ENCODE results near the gene STK32B. TPM values are rescaled to one million over a fixed set of nuclear protein-coding genes. Genes with fewer than 3 reads are reported as not detected.
"Not testable (repeated sequence)": the region's sequence is repeated elsewhere in the genome, so short reads cannot be mapped to it uniquely, and the experiment has no call there.

Gene STK32B
- total and polyA plus RNA-seq, 9 of the 15 experiments (the other 6 are each of a cell fraction or from before 2014, with no cell fraction given), result 0.03 to 0.20 (median 0.07) TPM; not detected in 2

DNA sequence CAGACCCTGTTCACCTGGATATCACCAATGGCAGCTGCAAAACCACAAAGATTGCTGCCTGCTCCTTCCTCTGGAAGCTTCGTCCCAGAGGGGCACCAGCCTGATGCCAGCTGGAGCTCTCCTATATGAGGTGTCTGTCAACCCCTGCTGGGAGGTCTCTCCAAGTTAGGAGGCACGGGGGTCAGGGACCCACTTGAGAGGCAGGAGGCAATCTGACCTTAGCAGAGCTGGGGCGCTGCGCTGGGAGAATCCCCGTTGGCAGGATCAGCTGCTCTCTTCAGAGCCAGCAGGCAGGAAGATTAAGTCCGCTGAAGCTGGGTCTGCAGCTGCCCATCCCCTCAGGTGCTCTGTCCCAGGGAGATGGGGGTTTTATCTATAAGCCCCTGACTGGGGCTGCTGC lies 49.6 kb upstream of the STK32B start:
- H2AFZ ChIP-seq (ENCODE audit: low read depth, low read length); H3K9ac ChIP-seq (ENCODE audit: insufficient read depth in 1 of 2, low read depth in 2 of 2, low read length in 2 of 2); H3K4me2 ChIP-seq (ENCODE audit: insufficient read depth, low read length); FAIRE-seq; POLR2A ChIA-PET; intact Hi-C loops (cut with micrococcal nuclease); H3K9me1 ChIP-seq (ENCODE audit: control insufficient read depth, insufficient read depth, low read length); H3K27ac ChIP-seq (ENCODE audit: extremely low read depth, low read depth, low read length); DNase-seq (ENCODE audit: extremely low read depth in 1 of 4, low spot score in 3 of 4); H3K4me3 ChIP-seq; H4K20me1 ChIP-seq (replicated peaks; ENCODE audit: control insufficient read depth, insufficient read depth, low read length); BruUV-seq (replicated peaks); H3K9me3 ChIP-seq (replicated peaks; ENCODE audit: control insufficient read depth, insufficient read depth, low read depth, low read length); H3K36me3 ChIP-seq (ENCODE audit: control insufficient read depth, insufficient read depth, low read length); H3K27me3 ChIP-seq (ENCODE audit: control insufficient read depth in 2 of 2, insufficient read depth in 2 of 2, low read length in 2 of 2); H3K79me2 ChIP-seq (ENCODE audit: control insufficient read depth, insufficient read depth, low read length); ATAC-seq; in situ Hi-C loops (cut with MboI); CTCF ChIA-PET (ENCODE audit: low intra/inter-chr PET ratio): not testable (repeated sequence)
- peaks cover 23 to 26% of the 10 kb centered on the region in 2 experiments for H3K4me1 ChIP-seq (replicated peaks in 1 of 2; ENCODE audit: control insufficient read depth in 2 of 2, insufficient read depth in 2 of 2, low read length in 2 of 2)
- 41% methylated on average over 6 of the region's 6 CpGs for WGBS (ENCODE audit: insufficient coverage, low coverage, missing lambda C conversion rate)
- 0 out of 4 replicates have a peak, but pooled peaks of 1 of the 2 experiments have one; percentile 19 for TF ChIP-seq TRIM24 (IDR thresholded peaks at IDR 0.05)
- TF ChIP-seq CBFA2T2 (conservative IDR thresholded peaks at IDR 0.05), result peak; percentile 44
- peak; percentile 46 for TF ChIP-seq CBFA2T3 (IDR thresholded peaks at IDR 0.05)

DNA sequence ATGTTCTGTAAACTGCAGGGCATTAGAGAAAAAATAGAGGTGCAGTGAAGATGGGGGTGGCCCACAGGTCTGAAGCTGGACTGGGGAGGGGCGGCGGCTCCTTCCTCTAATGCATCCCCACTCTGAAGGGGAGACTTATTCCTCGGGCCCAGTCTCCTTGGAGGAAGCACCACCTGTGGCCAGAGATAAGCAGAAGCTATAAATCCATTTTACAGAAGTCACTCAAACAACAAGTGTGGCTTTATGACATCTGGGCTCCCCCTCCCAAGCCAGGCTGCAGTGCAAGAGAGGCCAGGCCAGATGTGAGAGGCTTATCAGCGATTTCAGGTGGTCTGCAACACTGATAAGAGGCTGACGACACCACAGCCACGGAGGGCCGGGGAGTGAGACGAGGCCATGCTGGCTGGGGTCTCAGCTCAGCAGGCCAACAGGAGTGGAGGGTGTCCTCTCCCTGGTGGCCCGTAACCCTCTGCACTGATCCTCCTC lies 47.9 kb upstream of the STK32B start:
- Histone ChIP-seq H3K4me1 (replicated peaks in 1 of 2; ENCODE audit: control insufficient read depth in 2 of 2, insufficient read depth in 2 of 2, low read length in 2 of 2) (peaks cover 23 to 26% of the 10 kb centered on the region in 2 experiments), H3K9ac (ENCODE audit: insufficient read depth in 1 of 2, low read depth in 2 of 2, low read length in 2 of 2) (peak overlapping the region; percentile 46 to 68; a peak in 2 of 4 replicates), H3K27ac (ENCODE audit: extremely low read depth, low read depth, low read length) (peak overlapping the region; percentile 68; the same call in 2 of the 3 replicates), H3K9me3 (replicated peaks; ENCODE audit: control insufficient read depth, insufficient read depth, low read depth, low read length) (no peaks in the 10 kb centered on the region), H3K27me3 (ENCODE audit: control insufficient read depth in 2 of 2, insufficient read depth in 2 of 2, low read length in 2 of 2) (no peaks in the 10 kb centered on the region), H3K9me1 (ENCODE audit: control insufficient read depth, insufficient read depth, low read length) (no peaks in the 10 kb centered on the region), H3K4me3 (no peak overlapping the region), H3K79me2 (ENCODE audit: control insufficient read depth, insufficient read depth, low read length) (no peaks in the 10 kb centered on the region), H2AFZ (ENCODE audit: low read depth, low read length) (peak overlapping the region; percentile 57), H3K4me2 (ENCODE audit: insufficient read depth, low read length) (peak overlapping the region; percentile 66), H3K36me3 (ENCODE audit: control insufficient read depth, insufficient read depth, low read length) (no peaks in the 10 kb centered on the region), H4K20me1 (replicated peaks; ENCODE audit: control insufficient read depth, insufficient read depth, low read length) (no peaks in the 10 kb centered on the region)
- in situ Hi-C loops (cut with MboI), result no loop called here
- POLR2A ChIA-PET, result interaction anchor here (0.5 to 0.7 kb wide), 3 partner anchors 18 to 34 kb away, joined by 3 to 4 read pairs (median 3); no protein-coding TSS in a partner anchor
- ATAC-seq (peak; percentile 95), FAIRE-seq (peak; percentile 99), DNase-seq (ENCODE audit: extremely low read depth in 1 of 4, low spot score in 3 of 4) (peak; percentile 87 to 94 (median 91))
- BruUV-seq (replicated peaks), result no TSS peak
- intact Hi-C loops (cut with micrococcal nuclease), result loop anchor here (1.0 kb wide), 1 partner anchor 33 kb away; no protein-coding TSS in a partner anchor
- CTCF ChIA-PET (ENCODE audit: low intra/inter-chr PET ratio), result no interaction called here
- WGBS (ENCODE audit: insufficient coverage, low coverage, missing lambda C conversion rate), result 1% methylated on average over 8 of the region's 9 CpGs
- TF ChIP-seq, protein P1, sequence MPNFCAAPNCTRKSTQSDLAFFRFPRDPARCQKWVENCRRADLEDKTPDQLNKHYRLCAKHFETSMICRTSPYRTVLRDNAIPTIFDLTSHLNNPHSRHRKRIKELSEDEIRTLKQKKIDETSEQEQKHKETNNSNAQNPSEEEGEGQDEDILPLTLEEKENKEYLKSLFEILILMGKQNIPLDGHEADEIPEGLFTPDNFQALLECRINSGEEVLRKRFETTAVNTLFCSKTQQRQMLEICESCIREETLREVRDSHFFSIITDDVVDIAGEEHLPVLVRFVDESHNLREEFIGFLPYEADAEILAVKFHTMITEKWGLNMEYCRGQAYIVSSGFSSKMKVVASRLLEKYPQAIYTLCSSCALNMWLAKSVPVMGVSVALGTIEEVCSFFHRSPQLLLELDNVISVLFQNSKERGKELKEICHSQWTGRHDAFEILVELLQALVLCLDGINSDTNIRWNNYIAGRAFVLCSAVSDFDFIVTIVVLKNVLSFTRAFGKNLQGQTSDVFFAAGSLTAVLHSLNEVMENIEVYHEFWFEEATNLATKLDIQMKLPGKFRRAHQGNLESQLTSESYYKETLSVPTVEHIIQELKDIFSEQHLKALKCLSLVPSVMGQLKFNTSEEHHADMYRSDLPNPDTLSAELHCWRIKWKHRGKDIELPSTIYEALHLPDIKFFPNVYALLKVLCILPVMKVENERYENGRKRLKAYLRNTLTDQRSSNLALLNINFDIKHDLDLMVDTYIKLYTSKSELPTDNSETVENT (CRISPR knock-in tag; IDR thresholded peaks at IDR 0.05), result 0 out of 2 replicates have a peak, but pooled peaks have one; percentile 37
- TF ChIP-seq CREBBP (IDR thresholded peaks at IDR 0.05; ENCODE audit: low read depth, low read length) (no peak), POU5F1 (IDR thresholded peaks at IDR 0.05; ENCODE audit: borderline replicate concordance, low read depth, low read length, partially characterized antibody) (no peak), PYGO2 (tag; IDR thresholded peaks at IDR 0.05) (no peak), ZNF668 (CRISPR knock-in tag; IDR thresholded peaks at IDR 0.05) (peak; percentile 29; the same call in 1 of the 2 replicates), CEBPG (CRISPR knock-in tag; IDR thresholded peaks at IDR 0.05) (peak; percentile 65; the same call in 1 of the 2 replicates), CEBPG (tag; conservative IDR thresholded peaks at IDR 0.05 in 1 of 2, IDR thresholded peaks at IDR 0.05 in 1 of 2) (peak in 1 of 2 experiments; percentile 42; a peak in 1 of 4 replicates), ZNF311 (CRISPR knock-in tag; IDR thresholded peaks at IDR 0.05) (peak; percentile 90), ZNF583 (CRISPR knock-in tag; IDR thresholded peaks at IDR 0.05) (peak; percentile 92)
- TF ChIP-seq, protein P2, sequence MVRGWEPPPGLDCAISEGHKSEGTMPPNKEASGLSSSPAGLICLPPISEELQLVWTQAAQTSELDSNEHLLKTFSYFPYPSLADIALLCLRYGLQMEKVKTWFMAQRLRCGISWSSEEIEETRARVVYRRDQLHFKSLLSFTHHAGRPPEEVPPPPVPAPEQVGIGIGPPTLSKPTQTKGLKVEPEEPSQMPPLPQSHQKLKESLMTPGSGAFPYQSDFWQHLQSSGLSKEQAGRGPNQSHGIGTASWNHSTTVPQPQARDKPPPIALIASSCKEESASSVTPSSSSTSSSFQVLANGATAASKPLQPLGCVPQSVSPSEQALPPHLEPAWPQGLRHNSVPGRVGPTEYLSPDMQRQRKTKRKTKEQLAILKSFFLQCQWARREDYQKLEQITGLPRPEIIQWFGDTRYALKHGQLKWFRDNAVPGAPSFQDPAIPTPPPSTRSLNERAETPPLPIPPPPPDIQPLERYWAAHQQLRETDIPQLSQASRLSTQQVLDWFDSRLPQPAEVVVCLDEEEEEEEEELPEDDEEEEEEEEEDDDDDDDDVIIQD (CRISPR knock-in tag; IDR thresholded peaks at IDR 0.05), result peak; percentile 44; the same call in 1 of the 2 replicates
